Measurements from ENCODE around the gene TCEAL4.
"Not testable (repeated sequence)": the region's sequence is repeated elsewhere in the genome, so short reads cannot be mapped to it uniquely, and the experiment has no call there.

Gene TCEAL4

DNA sequence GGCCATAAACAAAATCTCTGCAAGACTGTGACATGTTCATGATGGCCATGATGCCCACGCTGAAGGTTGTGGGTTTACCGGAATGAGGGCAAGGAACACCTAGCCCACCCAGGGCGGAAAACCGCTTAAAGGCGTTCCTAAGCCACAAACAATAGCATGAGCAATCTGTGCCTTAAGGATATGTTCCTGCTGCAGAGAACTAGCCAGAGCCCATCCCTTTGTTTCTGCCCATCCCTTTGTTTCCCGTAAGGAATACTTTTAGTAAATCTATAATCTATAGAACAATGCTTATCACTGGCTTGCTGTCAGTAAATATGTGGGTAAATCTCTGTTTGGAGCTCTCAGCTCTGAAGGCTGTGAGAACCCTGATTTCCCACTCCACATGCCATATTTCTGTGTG is 9.9 kb downstream of the TCEAL4 start:
- not testable (repeated sequence) for DNase-seq

GRCh38 chrX:103607364-103608305 is 22.3 kb downstream of the TCEAL4 start, which contains the start of gene TCEAL3:
Gene TCEAL3 (plus strand): TSS chrX:103607963. CDS start chrX:103609065, 1,102 bp downstream.
- DNase-seq, result peak; percentile 69

DNA sequence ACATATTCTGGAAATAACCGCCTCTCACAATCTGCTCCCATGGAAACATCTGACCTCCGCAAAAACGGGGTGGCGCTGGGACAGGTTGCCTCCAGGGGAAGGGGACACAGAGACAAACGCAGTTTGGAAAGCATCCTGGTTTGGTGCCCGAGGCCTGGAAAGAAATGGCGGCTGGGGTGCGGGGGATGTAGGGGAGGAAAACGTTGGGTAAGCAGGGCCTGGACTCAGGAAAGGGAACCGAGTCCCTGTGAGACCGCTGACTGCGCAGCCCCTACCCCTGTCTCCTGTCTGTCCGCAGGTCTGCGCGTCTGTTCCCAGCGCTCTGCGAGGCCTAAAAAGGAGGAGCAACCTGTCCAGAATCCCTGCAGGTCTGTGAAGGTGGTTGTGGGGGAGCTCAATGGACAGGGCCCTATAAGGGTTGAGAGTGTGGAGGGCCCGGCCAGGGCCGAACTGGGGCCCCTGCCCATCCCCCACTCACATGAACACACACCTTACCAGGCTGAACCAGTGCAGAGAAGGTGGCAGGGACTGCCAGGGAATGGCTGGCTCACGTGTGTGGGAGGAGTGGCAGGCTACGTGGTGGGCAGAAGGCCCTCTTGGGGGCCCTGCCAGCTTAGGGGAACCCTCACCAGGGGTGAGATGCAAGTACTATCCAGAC is 23.1 kb downstream of the TCEAL4 start:
- DNase-seq, result peak; percentile 44

- no peak for DNase-seq
These were observed 25.0 kb downstream of the TCEAL4 start for GRCh38 chrX:103610282-103610681.

DNA sequence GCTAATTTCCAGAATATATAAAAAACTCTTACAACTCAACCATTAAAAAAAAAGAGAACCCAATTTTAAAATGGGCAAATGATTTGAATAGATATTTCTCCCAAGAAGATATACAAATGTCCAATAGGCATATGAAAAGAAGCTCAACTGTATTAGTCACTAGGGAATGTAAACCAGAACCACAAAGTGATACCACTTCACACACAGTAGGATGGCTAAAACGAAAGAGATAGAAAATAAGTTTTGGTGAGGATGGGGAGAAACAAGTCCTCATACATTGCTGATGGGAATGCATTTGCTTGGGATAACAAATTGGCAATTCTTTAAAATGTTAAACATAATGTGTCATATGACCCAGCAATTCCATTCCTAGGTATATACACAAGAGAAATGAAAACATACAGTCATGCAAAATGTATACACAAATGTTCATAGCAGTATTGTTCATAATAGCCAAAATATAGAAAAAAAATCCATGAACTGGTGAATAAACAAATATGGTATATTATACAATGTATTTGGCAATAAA is 28.1 kb downstream of the TCEAL4 start:
- DNase-seq, result no peak

GRCh38 chrX:103614999-103615398 is 29.7 kb downstream of the TCEAL4 start:
- no peak for DNase-seq

GRCh38 chrX:103615781-103616371 is 30.6 kb downstream of the TCEAL4 start:
- no peak for DNase-seq

GRCh38 chrX:103616676-103617186 is 31.4 kb downstream of the TCEAL4 start:
- no peak for DNase-seq

- DNase-seq, result no peak
These were observed 38.8 kb downstream of the TCEAL4 start for GRCh38 chrX:103624111-103624510.

DNA sequence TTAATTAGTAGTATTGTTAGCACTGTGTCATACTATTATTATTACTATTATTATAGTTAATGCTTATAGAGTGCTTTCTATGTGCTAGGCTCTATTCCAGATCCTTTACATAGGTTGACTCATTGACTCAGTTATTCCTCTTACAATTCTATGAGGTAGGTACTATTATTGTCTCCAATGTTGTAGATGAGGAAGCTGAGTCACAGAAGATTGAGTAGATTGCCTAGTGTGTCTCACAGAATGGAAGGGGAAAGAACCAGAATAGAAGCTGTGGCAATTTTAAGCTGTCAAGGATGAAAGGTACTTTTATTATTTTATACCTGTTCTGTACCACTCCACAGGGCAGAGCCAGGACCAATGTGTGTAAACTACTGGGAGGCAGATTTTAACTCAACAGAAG is 41.5 kb downstream of the TCEAL4 start:
- no peak for DNase-seq

GRCh38 chrX:103628386-103629317 is 43.3 kb downstream of the TCEAL4 start, which contains the start of gene TCEAL1:
Gene TCEAL1 (plus strand): TSS chrX:103628975. CDS start chrX:103629917, 942 bp downstream.
- DNase-seq, result peak; percentile 79

GRCh38 chrX:103629318-103630170 is 44.2 kb downstream of the TCEAL4 start:
- DNase-seq, result peak; percentile 87

GRCh38 chrX:103630171-103630511 is 44.8 kb downstream of the TCEAL4 start:
- no peak for DNase-seq

DNA sequence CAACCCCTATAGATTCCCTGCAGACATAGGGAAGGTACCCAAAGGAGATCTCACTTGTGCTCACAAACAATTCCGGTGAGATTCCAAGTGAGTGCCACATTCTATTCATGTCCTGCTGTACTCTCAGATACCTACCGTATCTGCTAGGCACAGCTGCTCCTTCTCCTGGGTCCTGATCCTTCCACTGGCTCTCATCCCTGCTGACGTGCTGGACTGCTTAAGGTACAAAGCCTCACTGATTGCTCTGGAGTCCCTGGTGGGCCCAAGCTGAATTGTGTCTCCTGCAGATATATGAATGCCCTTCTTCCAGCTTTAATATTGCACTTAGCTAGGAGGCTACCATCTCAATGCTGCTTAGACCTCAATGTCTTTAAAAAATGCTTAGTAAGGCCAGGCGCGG is 45.8 kb downstream of the TCEAL4 start:
- no peak for DNase-seq

DNA sequence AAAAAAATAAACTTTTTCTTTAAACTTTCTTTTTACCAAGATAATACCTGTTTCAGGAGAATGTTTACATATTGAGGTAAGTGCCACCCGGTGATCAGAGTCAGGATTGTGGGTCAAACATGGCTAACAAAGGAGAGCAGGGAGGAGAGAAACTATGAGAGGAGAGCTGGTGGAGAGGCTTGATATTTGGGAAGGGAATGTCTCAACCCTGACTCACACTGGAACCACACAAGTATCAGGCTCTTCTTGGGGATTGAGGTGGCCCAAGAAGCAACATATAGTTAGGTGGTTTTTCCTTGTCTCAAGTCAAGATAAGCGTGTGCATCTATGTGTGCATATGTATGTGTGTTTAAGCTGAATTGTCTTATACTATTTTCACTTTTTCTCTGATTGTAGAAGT is 50.1 kb downstream of the TCEAL4 start:
- DNase-seq, result no peak

Data from right forelimb (tissue), 1 donor.